Gastroesophageal sphincter (tissue), 4 donors: ENCODE results near the gene TMC6. TPM values are rescaled to one million over a fixed set of nuclear protein-coding genes. Genes with fewer than 3 reads are reported as not detected.

Source experiments
- ATAC-seq: fragments of 150-250 bp; one replicate; pipeline ENCODE4 v1.9.1; 2016; ENCODE audit warnings: mild to moderate bottlenecking, moderate library complexity
- H3K27ac ChIP-seq, 4 donors: fragments of 200-600 bp; sonication (generic) in 3 of 4; 1 replicate in 3 of 4; 2 replicates in 1 of 4; pipeline ENCODE4 v1.5.1; 2016 to 2019
- H3K27me3 ChIP-seq: fragments of 200-600 bp; sonication (generic); one replicate; pipeline ENCODE4 v1.5.1; 2019
- H3K36me3 ChIP-seq, 2 donors: fragments of 200-600 bp; sonication (generic); one replicate each; pipeline ENCODE4 v1.5.1; 2019; ENCODE audit warnings: control low read depth in 1 of 2
- H3K4me1 ChIP-seq, 3 donors: fragments of 200-600 bp; sonication (generic); 1 replicate in 2 of 3; 2 replicates in 1 of 3; pipeline ENCODE4 v1.5.1; 2016 to 2019; ENCODE audit warnings: control low read depth in 2 of 3
- H3K4me3 ChIP-seq, 2 donors: fragments of 200-600 bp; sonication (generic); one replicate each; pipeline ENCODE4 v1.5.1; 2019; ENCODE audit warnings: mild to moderate bottlenecking in 1 of 2, moderate library complexity in 1 of 2
- H3K9me3 ChIP-seq, 3 donors: fragments of 200-600 bp; sonication (generic); one replicate each; pipeline ENCODE4 v1.5.1; 2017 to 2019; ENCODE audit warnings: control low read depth in 2 of 3
- EP300 ChIP-seq: sonication (generic); formaldehyde crosslinking; IDR thresholded peaks from one replicate; pipeline ENCODE4 v1.6.1; 2017; ENCODE audit warnings: antibody characterized with exemption, mild to moderate bottlenecking
- POLR2A ChIP-seq, 2 donors: fragments of 450-650 bp; IDR thresholded peaks; one replicate each; pipeline ENCODE4 v1.6.1; 2017; ENCODE audit warnings: antibody characterized with exemption in 2 of 2, mild to moderate bottlenecking in 2 of 2, moderate library complexity in 1 of 2
- POLR2AphosphoS5 ChIP-seq: sonication (generic); formaldehyde crosslinking; IDR thresholded peaks from one replicate; pipeline ENCODE4 v1.6.1; 2017; ENCODE audit warnings: antibody characterized with exemption
- WGBS, 2 donors: methylation state at CpG; one replicate each; pipeline ENCODE4 v1.1.5; 2018; ENCODE audit warnings: low coverage in 1 of 2; 5-methylcytosine and 5-hydroxymethylcytosine counted together
- total RNA-seq, 4 donors: library from RNA; depleted of rRNA; stranded (reverse); fragments of >200 nt; gene quantifications; one replicate each; pipeline ENCODE4 v1.1.0, GENCODE V29; 2016
- TF ChIP-seq, protein P1 (sequence below), 4 experiments: fragments of 200-600 bp in 2 of 4; fragments of 450-650 bp in 2 of 4; sonication (generic) in 1 of 4; IDR thresholded peaks; one replicate each; pipeline ENCODE4 v1.5.1; 2017 to 2019; ENCODE audit warnings: antibody characterized with exemption in 4 of 4, mild to moderate bottlenecking in 2 of 4, moderate library complexity in 2 of 4

TMC6 gene
- total RNA-seq, 4 donors from 2014 or later: 12.4 to 19.0 (median 15.5) TPM

DNA sequence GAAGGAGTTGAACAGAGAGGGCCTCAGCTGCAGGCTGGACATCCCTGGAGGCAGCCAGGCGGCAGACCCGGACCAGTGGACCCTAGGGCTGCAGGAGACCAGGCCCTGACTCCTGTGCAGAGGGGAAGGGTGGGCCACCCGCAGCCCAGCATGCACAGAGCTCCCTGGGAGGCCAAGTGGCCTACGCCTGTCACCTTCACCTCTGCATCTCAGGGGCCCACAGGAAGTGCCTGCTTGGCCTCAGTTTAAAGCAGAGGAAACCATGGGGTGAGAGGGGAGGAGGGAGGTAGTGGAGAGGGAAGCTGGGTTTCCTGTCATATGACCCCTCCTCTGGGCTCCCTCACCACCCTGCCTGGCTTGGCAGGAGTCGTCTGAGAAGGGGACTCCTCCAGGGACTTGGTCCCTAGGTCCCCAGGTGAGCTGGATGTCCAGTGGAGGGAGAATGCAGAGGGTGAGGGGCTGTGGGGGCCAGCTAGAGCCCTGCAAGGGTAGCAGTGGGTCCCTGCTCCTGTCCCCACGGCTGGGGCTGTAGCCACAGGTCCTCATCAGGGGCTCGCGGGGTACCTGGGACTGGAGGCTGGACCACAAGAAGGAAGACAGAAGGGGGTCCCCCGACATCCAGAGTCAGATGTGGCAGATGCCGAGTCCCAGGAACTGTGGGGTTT, 2.0 kb upstream of the TMC6 start, which contains the start of gene TMC8:
TMC8 (plus strand) TSS at position 335 of the 665 bp plus-strand sequence. CDS start 818 bp downstream, outside the sequence.
- H3K4me3 ChIP-seq: peak within 1 kb of the TSS in 1 of 2 donors; percentile 39
- 80 to 100% methylated on average over 1 to 2 of the region's 10 CpGs for WGBS, 2 donors

DNA sequence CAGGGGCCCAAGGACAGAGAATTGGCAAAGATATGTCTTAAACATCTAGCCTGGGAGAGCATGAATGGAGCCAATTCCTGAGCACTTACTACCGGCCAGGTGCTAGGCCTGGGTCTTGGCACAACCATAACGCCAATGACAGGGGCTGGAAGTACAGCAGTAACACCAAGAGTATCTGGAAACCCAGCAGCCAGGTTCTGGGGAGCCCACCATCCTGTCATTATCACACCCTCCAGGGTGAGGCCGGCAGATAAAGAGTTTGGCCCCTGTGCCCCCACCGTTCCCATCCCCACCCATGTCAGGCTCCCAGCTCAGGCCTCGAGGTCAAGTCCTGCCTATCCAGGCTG, 1.5 kb upstream of the TMC6 start:
- peaks cover 0 to 9% of the 10 kb centered on the region in 2 donors for H3K36me3 ChIP-seq
- TF ChIP-seq EP300: no peak
- TF ChIP-seq POLR2A (IDR thresholded peaks at IDR 0.05): no peak
- no peak for TF ChIP-seq POLR2AphosphoS5
- TF ChIP-seq, protein P1, sequence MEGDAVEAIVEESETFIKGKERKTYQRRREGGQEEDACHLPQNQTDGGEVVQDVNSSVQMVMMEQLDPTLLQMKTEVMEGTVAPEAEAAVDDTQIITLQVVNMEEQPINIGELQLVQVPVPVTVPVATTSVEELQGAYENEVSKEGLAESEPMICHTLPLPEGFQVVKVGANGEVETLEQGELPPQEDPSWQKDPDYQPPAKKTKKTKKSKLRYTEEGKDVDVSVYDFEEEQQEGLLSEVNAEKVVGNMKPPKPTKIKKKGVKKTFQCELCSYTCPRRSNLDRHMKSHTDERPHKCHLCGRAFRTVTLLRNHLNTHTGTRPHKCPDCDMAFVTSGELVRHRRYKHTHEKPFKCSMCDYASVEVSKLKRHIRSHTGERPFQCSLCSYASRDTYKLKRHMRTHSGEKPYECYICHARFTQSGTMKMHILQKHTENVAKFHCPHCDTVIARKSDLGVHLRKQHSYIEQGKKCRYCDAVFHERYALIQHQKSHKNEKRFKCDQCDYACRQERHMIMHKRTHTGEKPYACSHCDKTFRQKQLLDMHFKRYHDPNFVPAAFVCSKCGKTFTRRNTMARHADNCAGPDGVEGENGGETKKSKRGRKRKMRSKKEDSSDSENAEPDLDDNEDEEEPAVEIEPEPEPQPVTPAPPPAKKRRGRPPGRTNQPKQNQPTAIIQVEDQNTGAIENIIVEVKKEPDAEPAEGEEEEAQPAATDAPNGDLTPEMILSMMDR (IDR thresholded peaks at IDR 0.05): no peak
- peaks cover 0 to 76% (median 34%) of the 10 kb centered on the region in 3 donors for H3K4me1 ChIP-seq
- peak overlapping the region in 2 of 4 donors; percentile 55 to 81 for H3K27ac ChIP-seq
- no peak for ATAC-seq
- H3K27me3 ChIP-seq: peaks cover 70% of the 10 kb centered on the region
- H3K9me3 ChIP-seq: no peaks in the 10 kb centered on the region
- H3K4me3 ChIP-seq: no peak overlapping the region
- WGBS, 2 donors: no CpG with 5 or more reads among the region's 5 CpGs

More for the DNA sequence above, 2.0 kb upstream of the TMC6 start, which contains the start of gene TMC8:
- peaks cover 0 to 71% (median 34%) of the 10 kb centered on the region in 3 donors for H3K4me1 ChIP-seq
- H3K36me3 ChIP-seq: peaks cover 0 to 4% of the 10 kb centered on the region in 2 donors
- no peak for ATAC-seq
- H3K27me3 ChIP-seq: peaks cover 70% of the 10 kb centered on the region
- peak within 1 kb of the TSS in 2 of 4 donors; percentile 55 to 81 for H3K27ac ChIP-seq
- H3K9me3 ChIP-seq: no peaks in the 10 kb centered on the region
- TF ChIP-seq, protein P1 (IDR thresholded peaks at IDR 0.05): no peak
- no peak for TF ChIP-seq EP300
- TF ChIP-seq POLR2A (IDR thresholded peaks at IDR 0.05): no peak
- no peak for TF ChIP-seq POLR2AphosphoS5

DNA sequence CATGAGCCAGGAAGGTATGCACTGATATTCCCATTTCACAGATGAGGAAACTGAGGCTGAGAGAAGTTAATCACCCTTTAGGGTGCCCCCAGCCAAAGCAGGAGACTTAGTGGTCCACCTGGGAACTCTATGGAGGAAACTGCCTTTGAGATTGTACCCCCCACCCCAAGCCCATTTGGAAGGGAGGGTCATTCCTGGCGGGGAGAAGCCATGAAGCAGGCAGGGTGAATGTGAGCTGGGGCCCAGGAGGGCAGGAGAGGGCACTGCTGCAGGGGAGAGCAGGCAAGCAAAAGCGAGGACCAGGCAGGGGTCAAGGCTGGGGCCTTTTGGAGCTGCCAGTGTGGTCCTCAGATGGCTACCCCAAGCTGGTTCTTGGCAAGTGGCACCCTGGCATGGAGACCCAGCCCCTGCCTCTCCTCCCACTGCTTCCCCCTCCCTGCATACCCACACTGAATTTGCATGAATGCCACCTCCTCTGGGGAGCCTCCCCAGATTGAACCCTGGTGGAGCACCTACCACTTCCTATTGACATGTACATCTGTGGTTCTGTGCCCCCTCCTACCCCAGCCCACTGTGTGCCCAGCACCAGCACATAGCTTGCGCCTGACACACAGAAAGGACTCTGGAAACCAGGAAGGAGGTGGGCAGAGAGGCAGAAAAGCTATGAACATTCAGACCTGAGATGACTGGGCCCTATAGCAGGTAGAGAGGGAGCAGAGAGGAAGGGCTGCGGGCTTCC, 965 bp upstream of the TMC6 start:
- H3K36me3 ChIP-seq: peaks cover 0 to 14% of the 10 kb centered on the region in 2 donors
- peak overlapping the region in 2 of 4 donors; percentile 55 to 81 for H3K27ac ChIP-seq
- peaks cover 65% of the 10 kb centered on the region for H3K27me3 ChIP-seq
- 90% methylated on average over 2 of the region's 4 CpGs; no CpG with 5 or more reads in 1 of the 2 donors for WGBS, 2 donors
- H3K4me3 ChIP-seq: no peak overlapping the region
- no peak for ATAC-seq
- TF ChIP-seq EP300 (no peak), POLR2AphosphoS5 (no peak), POLR2A (IDR thresholded peaks at IDR 0.05) (no peak)
- TF ChIP-seq, protein P1 (IDR thresholded peaks at IDR 0.05): no peak
- no peaks in the 10 kb centered on the region for H3K9me3 ChIP-seq
- H3K4me1 ChIP-seq: peaks cover 0 to 82% (median 34%) of the 10 kb centered on the region in 3 donors

DNA sequence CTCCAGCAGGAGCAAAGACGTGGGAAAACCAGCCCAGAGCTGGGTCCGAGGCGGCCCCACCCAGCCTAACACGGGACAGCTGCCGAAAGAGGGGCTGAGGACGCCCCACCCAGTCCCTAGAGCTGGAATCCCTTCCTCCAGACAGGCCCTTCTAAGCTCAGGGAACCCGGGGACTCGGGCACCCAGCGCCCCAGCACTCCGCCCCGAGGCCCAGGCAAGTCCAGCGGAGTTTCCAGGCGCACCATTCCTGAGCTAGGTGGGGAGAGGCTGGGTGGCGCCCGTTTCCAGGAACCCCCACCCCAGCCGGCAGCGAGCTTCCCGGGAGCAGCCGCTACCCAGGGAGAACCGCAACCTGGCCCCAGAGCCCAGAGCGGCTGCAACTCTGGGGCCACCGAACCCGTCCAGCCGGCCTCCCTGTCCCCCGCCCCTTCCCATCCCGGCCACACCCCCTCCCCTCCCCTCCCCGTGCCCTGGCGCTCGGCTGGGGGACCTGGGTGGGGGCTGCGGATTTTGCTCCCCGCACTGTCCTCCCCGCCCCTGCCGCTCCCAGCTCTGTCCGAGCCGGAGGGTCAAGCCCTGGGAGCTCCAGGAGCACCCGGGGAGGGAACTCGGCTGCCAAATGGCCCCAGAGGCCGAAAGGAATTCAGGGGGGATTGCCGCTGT, 536 bp downstream of the TMC6 start:
- Histone ChIP-seq H3K9me3 (no peaks in the 10 kb centered on the region), H3K27me3 (peaks cover 63% of the 10 kb centered on the region), H3K36me3 (peaks cover 0 to 29% of the 10 kb centered on the region in 2 donors), H3K27ac (peak overlapping the region; percentile 21 to 81 (median 79)), H3K4me3 (peak overlapping the region; percentile 42 to 71), H3K4me1 (peaks cover 0 to 88% (median 34%) of the 10 kb centered on the region in 3 donors)
- WGBS, 2 donors: no CpG with 5 or more reads among the region's 39 CpGs
- TF ChIP-seq, protein P1 (IDR thresholded peaks at IDR 0.05): no peak
- no peak for TF ChIP-seq EP300
- TF ChIP-seq POLR2AphosphoS5: no peak
- no peak for TF ChIP-seq POLR2A (IDR thresholded peaks at IDR 0.05)
- peak; percentile 14 for ATAC-seq
